GM18951 (cell line): ENCODE measurements around the gene HDAC10.

Source experiments
- POLR2A ChIP-seq: IDR thresholded peaks from 4 replicates; pipeline ENCODE4 v1.6.1; 2011; ENCODE audit warnings: mild to moderate bottlenecking; ENCODE audit not compliant: insufficient read length, insufficient read depth; ENCODE audit errors: extremely low read depth
- in situ Hi-C: fragments of 300-500 bp; cut with MboI; formaldehyde crosslinking; loops from one replicate; pipeline ENCODE4 v1.12.0; 2022; ENCODE audit warnings: low sequenced_read_pairs, mixed read lengths, inconsistent platforms; ENCODE audit not compliant: unreplicated experiment

The HDAC10 gene

DNA sequence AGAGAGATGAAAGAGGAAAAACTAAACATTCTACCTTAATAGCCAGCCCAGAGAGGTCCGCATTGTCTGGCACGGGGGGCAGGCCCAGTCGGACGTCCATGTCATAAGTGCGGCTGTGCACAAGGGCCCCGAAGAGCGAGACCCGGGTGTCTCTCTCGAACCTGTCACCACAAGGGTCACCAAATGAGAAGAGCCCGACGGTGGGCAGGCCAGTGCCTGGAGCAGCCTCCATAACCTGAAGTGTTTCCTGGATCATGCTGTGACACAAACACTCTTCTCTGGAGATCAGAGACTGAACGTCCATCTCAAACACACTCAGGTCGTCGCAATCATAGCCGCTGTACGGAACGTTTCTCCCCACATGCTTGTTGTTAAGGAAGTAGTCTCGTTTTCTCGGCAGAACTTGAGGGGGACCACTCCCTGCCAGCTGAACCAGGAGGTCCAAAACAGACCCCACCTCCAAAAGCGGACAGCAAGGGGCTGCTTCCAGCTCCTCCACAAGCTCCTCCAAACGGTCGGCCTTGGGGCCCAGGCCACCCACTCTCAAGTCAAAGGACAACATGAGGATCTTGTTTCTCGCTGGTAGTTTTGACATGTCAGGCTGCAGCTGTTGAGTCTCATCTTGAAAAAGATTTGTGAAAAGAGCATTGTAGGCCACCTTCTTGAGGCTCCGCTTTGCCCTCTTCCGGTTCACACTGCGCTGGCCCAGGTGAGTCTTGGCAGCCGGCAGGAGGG lies 7.2 kb downstream of the HDAC10 start:
- TF ChIP-seq POLR2A = no peak
- in situ Hi-C loops = no loop called here

DNA sequence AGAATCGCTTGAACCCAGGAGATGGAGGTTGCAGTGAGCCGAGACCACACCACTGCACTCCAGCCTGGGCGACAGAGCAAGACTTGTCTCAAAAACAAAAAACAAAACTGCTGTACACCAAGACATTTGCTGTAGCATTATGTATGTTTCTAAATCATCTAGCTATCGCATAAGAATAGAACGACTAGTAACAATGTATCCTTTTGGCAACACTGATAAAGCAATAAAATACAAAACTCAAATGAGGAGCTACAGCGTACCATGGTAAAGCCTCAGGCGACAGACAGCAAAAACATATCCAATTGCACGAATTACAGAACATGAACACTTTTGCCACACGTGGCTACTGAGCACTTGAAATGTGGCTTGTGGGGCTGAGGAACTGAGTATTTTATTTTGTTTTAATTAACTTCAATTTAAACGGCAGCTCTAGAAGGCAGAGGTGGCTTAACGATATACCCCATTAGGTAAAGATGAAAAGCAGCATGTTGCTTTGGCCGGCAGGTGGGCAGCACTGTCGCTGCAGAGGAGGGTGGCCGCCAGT lies 8.6 kb downstream of the HDAC10 start:
- TF ChIP-seq POLR2A = no peak
- in situ Hi-C loops = no loop called here

GRCh38 chr22:50238755-50239154 lies 12.3 kb downstream of the HDAC10 start:
- in situ Hi-C loops = no loop called here

GRCh38 chr22:50236731-50237409 lies 14.2 kb downstream of the HDAC10 start:
- TF ChIP-seq POLR2A = no peak
- in situ Hi-C loops = no loop called here

More at GRCh38 chr22:50238755-50239154, 12.3 kb downstream of the HDAC10 start:
- TF ChIP-seq POLR2A = no peak

- TF ChIP-seq POLR2A = no peak
- in situ Hi-C loops = no loop called here
Observed at GRCh38 chr22:50233223-50233622, 17.8 kb downstream of the HDAC10 start.

GRCh38 chr22:50232481-50233151 lies 18.4 kb downstream of the HDAC10 start:
- in situ Hi-C loops = no loop called here
- TF ChIP-seq POLR2A = no peak

DNA sequence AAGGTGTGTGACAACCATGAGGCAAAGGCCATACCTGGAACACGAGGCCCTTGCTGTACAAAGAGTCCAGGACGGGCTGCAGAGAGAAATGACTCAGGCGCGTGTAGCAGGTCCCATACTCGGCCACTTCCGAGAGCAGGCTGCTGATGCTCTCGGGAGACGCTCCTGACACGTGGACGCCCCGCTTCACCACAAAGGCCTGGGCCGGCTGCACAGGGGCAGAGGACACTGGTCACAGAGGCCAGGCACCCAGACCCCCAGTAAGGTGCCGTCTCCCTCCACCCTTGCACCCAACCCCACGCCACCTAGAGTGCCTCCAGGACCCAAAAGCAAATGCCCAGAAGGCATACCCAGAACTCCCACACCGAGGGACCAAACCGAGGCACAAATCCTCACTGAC lies 21.7 kb downstream of the HDAC10 start:
- in situ Hi-C loops = no loop called here

GRCh38 chr22:50228366-50228765 lies 22.7 kb downstream of the HDAC10 start:
- no peak for TF ChIP-seq POLR2A
- in situ Hi-C loops = no loop called here

More for the DNA sequence above, 21.7 kb downstream of the HDAC10 start:
- TF ChIP-seq POLR2A = no peak

- TF ChIP-seq POLR2A = no peak
- in situ Hi-C loops = no loop called here
Observed at GRCh38 chr22:50227579-50228215, 23.4 kb downstream of the HDAC10 start.

- TF ChIP-seq POLR2A = no peak
- in situ Hi-C loops = no loop called here
Observed at GRCh38 chr22:50226875-50227165, 24.2 kb downstream of the HDAC10 start.

DNA sequence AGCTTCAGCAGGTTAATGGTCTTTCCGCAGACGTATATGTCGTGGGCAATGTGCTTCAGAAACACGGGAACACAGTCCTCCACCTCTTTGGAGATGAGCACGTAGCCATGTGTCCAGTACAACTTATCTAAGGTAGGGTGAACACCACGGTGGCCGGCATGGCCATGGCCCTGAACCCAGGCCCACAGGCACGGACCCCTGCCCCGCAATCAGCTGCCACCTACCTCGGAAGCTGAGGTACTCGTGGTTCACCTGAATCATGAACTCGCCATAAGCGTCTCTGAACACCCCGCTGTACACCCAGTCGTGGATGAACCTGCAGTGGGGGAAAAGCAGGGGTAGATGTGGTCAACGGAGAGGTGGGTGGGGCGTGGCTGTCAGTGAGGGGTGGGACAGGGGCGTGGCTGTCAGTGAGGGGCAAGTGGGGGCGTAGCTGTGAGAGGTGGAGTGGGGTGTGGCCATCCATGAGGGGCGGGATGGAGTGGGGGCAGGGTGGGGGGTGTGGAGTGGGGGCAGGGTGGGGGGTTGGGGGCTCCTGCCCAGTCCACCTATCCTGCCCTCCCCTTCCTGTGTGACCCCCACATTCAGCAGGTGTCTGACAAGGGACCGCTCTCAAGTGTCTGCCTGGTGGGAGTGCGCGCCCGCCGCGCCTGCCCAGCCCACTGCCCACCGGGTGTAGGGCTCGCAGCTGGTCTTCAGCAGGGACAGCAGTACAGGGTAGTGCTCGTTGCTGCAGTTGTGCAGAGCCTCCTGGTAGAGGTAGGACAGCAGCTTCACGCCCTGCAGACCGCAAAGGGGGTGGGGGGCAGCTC lies 24.8 kb downstream of the HDAC10 start:
- TF ChIP-seq POLR2A = no peak
- in situ Hi-C loops = no loop called here

DNA sequence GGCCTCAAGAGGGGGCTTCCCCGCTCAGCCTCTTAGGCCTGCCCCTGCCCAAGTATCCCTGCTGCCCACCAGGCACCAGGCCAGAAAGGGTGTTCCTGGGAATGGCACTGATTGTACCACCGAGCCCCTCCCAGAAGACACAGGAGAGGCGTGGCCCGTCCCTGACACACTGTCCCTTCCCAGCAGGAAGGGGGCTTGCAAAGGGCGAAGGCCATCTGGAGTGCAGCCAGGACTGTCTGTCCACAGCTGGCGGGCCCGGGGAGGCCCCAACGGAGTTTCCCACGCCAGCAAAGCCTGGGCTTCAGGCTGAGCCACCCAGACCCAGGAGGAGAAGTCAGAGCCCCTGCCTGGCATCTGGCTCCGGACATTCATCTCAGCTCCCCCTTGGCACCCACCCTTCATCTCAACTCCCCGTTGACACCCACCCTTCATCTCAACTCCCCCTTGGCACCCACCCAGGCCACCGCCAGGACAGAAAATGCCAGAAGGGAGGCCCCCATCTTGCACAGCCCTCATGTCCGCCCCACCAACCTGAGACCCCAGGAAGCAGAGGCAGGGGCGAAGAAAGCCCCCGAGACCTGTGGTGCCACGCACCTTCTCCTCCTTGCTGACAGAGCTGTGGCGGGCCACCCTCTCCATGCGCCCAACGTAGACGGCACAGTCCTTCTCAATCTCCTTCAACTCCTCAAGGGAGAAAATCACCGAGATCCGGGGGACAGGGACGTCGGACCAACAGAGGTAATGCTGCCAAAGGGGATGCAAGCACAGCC lies 25.7 kb downstream of the HDAC10 start:
- in situ Hi-C loops = no loop called here
- TF ChIP-seq POLR2A = no peak
